Measurements from ENCODE around the gene VDR.
"Not testable (repeated sequence)": the region's sequence is repeated elsewhere in the genome, so short reads cannot be mapped to it uniquely, and the experiment has no call there.

VDR gene

DNA sequence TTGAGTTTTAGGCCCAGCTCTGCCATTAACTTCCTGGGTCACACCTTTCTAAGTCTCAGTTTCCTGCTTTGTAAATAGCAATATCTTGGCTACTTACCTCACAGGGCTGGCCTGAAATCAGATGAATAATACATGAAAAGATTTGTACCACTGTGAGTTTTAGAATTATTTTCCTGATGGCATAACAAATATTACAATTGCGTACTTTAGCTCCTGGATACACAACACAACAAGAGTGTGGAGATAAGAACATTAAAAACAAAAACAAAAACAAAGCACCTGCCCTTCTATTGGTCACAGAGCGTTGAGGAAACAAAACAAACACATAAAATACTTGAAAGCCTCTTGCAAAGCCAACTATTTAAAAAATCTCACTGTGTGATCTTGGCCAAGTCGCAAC is 80.2 kb downstream of the VDR start:
- DNase-seq = no peak

DNA sequence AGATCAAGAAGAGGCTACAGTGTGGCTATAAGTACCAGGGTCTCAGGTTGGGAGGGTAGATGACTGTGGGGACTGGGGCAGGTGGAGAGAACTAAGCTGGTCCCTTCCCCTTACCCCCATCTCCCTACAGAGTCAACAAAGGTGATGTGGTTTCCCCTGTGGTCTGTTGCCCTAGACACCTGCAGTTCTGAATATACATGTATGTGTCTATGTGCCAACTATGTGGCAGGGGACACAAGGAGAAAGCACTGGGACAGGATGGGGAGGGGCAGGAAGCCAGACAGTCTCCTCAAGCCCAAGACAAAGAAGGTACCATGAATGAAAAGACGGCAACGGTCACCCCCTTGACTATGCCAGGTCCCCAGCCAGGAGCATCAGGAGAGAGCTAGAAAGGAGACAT is 80.6 kb downstream of the VDR start:
- peak in 3 of 5 donors; percentile 31 to 57 (median 34) for DNase-seq

DNA sequence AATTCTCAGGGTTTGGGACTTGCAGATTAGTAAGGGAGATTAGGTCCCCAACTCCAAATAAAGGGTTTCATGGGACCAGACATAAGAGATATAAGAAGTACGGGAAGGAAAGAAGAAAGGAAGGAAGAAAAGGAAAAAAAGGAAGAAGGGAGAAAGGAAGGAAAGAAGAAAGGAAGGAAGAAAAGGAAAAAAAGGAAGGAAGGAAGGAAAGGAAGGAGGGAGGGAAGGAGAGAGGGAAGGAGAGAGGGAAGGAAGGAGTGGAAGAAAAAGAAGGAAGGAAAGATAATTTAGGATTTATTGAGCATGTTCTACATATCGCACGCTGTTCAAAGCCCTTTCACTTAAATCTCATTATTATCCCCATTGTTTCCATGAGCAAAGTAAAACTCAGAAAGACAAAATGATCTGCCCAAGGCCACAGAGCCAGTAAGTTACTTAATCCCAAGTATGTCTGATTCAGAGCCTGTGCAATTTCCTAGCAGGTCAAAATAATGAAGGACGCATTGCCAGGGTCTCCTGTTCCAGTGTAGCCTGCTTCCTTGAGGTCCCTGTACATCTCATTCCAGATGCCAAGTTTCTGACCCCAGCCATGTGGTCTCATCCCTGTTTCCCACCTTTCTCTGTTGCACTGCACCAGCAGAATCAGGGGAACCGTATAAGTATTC is 81.2 kb downstream of the VDR start:
- DNase-seq = no peak

DNA sequence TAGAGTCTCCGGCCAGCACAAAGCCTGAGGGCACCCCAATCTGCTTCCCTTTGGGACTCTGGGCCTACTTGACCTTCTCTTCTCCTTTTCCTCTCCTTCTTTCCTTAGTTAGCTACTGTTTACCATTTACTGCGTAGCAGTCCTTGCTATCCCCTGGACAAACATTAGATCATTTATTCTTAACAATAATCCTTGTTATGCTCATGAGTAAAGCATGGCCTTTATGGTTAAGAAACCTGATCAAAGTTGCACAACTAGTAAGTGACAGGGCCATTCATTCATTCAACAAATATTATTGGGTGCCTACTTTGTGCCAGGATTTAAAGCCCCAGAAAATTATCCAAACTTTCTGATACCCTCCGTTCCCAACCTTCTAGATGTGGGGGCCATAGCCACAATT is 81.9 kb downstream of the VDR start:
- DNase-seq = no peak

DNA sequence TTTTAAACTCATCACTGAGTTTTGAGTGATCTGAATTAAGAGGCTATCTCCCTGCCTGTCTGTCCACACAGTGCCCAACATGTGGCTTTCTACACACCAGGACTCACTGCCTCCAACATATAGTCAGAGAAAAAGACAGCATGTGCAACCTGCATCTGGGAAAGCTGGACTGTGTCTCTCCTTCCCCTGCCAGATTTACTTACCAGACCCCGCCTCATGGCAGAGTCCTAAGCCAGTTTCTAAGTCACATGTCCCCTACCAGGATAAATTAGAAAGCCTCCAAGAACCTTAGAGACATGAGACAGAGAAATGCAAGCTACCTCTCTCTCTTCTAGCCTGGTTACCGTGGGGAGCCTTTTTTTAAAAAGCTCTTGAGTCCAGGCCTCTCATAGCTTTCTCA is 82.4 kb downstream of the VDR start:
- DNase-seq = no peak

DNA sequence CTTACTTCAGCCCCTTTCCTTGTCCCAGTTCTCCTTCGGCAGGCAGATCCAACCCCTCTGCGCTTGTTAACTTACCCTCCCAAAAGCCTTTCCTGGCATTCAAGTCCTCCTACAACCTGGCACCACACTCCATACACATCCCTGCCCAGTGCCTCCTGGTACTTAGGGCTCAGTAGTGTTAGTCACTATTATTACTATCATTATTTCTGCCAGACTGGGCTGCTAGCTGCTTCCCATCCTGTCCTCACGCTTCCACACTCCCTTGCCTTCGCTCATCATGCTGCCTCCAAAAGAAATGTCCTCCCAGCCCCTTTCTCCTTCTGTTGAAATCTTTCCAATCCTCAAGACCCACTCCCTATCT is 83.5 kb downstream of the VDR start:
- no peak for DNase-seq

DNA sequence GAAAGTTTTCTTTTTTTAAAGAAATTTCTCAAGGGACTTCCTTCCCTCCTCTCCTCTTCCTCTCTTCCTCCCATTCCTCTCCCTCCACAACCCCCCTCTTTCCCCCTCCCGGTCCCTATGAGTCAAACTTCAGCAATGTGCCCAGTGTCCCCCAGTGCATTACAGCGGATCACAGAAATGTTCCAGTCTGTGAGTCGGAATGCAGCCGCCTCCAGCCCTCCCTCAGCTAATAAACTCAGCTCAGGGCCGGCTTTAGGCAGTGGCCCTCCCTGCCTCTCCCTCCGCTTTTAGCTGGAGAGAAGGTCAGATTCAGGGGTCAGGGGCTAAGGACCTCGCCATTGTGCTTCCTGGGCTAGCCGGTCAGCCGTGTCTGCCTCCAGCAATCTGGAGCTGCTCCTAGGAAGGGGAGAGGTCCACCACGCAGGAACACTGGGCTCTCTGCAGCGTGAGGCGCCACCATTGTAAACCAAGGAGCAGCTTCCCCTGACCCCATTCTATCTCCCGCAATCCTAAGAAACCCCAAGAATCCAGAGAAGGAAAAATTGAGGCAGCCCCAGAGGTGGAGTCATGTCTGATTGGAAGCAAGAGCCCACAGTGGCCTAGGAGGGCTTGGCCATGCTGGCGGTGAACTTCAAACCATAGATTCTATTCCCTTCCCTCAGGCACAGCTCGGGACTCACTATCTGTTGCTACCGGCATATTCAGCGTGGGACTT is 84.0 kb downstream of the VDR start:
- DNase-seq = no peak

DNA sequence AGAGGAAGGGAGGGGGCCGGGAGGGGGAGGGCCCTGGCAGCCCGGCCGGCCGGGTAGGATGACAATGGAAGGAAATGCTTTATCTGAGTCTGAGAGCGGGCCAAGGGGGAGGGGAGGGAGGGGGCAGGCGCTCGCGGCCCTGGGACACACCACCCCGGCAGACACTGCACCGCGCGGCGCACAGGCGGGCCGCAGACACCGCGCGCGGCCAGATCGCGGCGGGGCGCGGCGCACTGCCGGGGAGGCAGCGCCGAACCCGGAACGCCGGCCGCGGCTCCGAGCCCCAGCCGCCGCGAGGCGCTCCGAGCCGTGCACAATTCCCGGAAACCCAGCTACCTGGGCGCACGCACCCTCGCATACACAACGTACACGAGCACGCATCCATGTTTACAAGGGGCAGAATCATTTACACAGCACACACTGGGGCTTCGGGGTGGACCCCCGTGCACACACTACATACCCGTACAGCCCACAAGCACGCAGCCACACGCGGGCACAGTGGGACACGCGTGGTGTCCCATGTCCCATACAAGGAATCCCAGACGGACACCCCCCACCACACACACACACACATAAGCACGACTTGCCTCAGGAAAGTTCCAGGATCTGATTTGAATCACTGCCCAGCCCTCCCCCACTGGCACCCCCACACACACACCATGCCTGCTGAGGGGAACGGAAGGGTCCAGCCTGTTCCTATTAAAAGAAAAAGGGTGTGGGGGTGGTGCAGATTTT is 84.7 kb downstream of the VDR start, which contains the start of gene HDAC7:
Gene HDAC7 (minus strand): TSS at position 8 of the 735 bp plus-strand sequence. CDS start 118 bp downstream, outside the sequence.
- DNase-seq = peak; percentile 54 to 84 (median 61)

DNA sequence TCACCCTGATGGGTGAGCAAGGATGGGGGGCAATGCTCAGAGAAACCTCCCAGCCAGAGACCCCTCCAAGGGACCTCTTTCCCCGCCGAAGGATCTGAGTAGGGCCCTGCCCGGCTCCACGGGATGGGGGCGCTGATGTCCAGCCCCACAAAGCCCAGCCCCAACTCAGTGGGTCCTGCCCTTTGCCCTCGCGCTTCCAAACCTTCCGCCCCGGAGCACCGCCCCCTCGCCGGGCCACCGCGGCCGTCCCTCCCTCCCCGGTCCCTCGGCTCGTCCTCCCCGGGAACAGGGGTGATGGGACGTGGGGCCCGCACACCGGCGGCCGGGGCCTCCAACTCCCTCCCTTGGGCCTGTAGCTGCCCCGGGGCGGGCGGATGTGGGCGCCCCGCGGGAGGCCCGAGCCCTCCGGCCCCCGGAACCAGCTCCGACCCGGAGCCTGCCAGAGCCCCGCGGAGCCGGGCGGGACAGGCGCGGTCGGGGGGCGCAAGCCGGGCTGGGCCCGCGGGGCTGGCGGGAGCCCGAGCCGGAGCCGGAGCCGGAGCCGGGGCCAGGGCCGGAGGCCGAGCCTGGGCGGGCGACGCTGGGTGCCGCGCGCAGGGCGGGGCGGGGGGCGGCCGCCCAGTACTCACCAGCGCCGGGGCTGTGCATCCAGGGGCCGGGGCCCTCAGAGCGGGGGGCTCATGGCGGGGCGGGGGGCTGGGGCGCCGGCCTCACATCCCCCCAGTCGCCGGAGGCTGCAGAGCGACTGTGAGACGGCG is 85.5 kb downstream of the VDR start:
- DNase-seq = peak in 3 of 5 donors; percentile 31 to 57 (median 34)

DNA sequence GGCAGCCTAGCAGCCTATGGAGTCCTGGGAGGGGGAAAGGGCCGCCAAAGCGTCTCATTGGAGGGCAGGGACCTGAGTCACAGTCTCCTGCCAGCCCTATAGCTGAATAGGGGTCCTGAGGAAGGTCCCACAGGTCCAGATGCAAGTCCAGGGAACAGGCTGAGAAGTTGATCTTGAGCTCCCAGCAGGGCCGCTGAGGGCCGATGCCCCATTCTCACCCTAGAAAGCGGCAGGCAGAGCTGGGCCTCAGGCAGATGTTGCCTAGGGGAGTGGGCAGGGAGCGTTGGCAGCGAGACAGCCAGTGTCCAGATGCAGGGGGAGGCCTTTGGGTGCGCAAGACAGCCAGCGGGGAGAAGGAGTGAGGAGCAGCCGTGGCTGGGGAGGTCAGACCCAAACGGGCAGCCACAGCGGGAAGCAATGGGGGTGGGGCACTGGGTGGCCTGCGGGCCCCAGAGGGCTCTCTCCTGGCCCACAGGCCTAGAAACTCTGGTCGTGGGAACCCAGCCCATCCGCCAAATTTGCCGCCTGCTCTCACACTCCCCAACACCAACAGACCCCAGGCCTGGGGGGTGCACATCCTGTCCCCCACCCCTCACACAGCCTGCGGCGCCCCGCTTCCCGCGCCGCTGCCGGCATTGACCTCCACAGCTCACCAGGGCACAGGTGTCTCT is 86.2 kb downstream of the VDR start:
- DNase-seq = peak in 1 of 5 donors; percentile 52

DNA sequence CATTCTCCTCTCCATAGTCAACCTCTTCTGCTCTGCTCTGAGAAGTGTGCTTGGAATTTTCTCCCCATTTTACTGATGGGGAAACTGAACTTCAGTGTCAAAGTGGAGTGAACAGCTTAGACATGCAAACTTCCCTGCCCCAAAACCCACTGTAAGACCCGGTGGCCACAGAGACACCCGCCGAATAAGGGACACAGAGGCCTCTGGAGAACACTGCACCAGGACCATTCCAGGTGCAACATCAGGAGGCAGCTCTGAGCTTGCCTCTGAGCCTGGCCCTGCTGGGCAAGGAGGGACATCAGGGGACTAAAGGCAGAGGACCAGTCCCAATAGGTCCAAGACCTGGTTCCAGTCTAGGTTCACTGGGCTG is 86.8 kb downstream of the VDR start:
- DNase-seq = no peak

DNA sequence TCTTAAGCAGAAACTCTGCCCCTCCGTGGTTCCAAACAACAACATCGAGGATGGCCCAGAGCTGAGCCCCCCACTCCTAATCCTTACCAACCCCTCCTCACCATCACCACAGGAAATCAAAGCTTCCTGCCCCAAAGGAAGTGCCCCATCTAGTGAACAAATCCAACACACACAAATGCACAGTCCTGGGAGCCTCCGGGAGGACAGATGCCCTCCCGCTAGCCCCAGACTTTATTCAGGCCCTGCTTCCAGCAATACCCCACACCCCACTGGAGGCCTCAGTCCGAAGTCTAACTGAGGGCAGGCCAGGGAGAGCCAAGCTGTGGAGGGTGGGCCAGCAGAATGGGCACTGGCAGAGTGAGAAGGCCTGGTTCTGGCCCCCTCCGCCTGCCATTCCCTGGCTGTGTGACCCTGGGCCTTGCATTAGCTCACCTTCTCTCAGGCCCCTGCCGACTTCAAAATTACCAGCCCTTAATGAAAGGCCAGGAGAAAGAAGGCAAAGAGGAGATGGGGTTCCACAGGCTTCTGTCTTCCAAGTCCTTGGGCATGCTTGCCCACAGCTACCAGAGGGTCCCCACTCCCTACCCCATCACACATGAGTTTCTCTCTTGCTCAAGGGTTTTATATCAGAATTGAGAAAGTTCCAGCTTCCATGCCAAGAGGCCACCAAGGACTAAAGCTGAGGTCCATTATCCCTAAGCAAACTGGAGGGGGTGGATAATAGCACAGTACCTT is 87.4 kb downstream of the VDR start:
- no peak for DNase-seq

DNA sequence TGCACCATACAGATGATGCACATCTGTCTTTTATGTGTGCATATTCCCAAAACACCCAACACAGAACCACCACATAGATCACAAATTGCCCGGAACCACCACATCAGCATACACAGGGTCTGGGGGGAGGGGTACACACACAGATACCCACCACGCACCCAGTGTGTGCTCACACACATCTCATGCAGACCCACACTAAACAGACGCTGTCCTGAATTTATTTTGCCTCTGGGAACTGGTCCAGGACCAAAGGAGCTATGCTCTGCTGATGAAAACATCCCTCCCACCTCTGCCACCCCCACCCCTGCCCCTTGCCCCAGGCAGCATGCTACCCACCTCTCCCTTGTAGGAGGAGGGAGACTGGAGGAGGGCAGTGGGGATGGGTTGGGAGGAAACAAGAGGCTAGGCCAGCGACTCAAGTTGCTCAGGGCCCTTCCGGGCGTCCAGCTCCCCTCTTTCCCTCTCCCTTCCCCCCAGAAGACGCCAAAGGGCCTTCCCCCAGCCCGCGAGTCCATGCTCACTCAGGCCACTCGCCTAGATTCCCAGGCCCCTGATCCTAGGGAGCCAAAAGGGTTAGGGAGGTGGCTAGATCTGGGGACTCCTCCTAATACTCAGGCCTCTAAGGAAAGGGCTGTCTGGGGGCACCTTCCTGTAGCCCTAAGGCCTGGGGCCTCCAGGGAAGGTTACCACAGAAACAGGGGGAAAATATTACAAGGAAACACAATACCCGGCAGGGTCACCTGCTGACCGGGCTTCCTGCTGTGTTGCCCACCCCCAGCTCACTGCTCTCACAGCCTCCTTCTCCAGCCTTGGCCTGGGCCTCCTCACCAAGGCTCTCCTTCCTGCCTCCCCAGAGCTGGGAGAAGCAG is 88.2 kb downstream of the VDR start:
- no peak for DNase-seq

DNA sequence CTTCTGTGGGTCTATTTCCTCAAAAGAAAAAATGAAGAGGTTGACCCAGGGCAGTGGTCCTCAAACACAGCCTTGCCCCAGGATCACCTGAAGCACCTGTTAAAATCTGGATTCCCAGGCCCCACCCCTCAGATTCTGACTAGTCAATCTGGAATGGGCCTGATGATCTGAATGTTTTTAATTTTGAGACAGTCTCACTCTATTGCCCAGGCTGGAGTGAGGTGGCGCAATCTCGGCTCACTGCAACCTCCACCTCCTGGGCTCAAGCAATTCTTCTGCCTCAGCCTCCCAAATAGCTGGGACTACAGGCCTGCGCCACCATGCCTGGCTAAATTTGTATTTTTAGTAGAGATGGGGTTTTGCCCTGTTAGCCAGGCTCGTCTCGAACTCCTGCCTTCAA is 89.3 kb downstream of the VDR start:
- not testable (repeated sequence) for DNase-seq

DNA sequence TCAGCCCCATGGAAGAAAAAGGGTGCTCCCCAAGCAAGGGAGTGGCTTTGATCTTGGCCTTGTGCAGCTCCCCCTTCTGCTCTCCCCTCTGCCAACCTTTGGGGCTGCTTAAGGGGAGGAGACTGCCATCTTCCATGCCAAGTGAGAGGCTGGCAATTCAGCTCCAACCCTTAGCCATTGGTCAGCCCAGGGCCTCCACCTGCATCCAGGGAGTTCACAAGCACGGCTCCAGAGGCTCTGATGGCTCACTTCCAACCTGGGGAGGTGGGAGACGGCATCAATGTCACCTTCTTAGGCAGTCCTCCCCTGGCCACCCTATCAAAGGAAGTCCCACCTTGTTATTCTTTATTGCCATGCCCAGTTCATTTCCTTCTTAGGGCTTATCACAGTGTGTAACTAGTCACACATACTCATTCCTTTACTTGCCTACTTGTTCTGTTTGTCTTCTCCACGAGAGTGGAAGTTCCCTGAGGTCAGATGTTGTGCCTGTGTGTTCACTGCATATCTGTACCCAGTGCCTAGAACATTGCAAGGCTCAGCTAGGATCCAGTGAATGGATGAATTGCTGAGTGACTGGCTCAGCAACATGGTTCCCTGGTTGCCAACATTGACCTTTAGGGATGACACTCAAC is 90.1 kb downstream of the VDR start:
- DNase-seq = peak in 1 of 5 donors; percentile 51

DNA sequence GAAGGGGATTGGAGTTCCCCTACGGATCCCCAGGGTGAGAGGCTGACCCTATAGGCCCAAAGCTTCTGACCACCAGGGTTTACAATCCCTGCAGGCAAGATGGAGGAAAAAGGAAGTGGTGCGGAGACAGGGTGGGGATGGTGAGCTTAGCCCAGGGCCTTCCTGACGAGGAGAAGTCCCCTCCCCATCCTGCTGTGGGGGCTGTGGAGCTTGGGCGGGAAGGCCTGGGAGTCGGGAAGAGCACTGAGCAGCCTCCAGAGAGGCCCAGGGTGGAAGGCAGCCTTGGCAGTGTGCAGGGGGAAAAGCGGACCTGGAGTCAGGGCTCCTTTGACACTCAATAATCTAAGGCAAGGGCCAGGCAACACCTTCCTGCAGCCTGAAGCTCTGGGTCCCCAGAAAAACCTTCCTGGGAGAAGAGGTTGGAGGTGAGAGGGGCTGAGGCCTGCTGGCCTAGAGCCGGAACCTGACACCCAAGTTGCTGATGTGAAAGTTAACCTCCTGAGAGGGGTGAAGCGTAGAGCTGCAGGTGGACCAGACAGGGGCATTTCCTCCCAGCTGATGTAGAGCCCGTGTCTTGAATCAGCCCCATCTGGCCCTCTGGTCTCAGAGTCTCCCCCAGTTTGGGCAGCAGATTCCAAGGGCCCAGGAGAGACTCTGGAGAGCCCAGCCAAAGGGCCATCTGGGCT is 91.1 kb downstream of the VDR start:
- peak in 1 of 5 donors; percentile 51 for DNase-seq

DNA sequence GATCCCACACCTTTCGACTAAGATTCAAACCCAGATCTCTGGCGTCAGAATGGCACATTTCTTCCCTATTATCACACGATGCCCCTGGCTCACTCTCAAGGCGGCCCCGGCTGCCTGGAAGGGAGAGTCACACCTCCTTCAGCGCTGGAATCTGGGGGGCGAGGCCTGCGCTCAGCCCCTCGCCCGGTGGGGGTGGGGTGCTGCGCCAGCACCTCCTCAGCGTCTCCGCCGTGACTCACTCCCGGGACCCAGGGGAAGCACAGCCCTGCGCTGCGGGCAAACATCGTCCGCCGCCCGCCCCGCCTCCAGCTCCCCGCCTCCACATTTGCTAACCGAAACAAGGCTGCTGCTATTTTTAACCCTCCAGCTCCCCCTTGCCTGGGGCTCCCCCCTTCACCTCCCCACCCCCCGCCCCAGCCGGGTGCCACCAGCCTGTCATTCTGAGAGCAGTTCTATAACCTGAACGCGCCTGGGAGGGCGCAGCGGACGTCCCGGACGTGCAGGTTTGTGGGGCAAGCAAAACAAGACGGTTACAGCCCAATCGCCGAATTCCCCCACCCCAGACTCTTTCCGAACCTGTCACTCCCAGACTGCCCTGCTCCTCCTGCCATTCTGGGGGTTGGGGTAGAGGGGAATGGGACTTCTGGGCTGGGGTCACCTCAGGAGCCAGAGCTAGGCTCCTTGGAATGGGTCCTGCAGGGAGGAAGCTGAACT is 91.8 kb downstream of the VDR start:
- peak; percentile 79 to 98 (median 85) for DNase-seq

DNA sequence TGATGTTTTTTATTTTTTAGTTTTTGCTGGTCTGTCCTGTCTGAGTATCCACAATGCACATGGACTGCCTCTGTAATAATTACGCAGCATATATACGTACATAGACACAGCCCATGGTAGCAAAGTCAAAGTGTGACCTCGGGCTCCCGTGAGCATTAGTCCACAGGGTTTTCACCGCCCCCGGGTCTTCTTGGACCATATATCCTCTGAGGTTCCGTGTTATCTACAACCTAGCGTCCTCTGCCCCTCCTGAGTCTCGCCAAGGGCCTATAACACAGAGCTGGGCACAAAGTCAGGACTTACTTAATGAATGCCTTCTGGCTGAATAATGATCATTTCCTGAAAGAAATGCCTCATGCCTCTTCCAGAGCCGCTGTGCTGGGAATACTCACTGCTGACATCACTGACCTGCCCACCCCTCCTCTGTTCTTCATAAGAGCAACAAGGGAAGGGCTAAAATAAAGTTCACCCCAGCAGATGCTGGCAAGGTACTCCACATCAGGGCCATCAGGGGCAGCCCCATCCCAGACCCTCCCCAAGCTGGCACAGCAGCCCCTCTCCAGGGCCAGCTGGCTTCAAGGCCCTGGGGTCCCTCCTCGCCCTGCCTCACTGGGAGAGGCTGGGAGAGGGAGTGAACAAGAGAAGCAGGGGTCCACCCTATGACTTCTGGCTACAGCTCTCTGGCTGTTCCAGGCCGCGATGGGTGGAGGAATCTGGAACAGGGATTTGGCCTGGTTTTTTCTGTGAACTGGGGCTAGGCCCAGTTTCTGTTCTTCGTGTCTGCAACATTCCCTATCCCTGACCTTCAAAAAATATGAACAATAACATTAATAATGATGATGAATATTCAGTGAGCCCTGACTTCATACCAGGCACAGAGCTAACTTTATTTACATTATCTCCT is 93.0 kb downstream of the VDR start:
- no peak for DNase-seq

Data from T-helper 1 cell (primary cell).